Fibroblast of skin of left quadriceps (primary cell): ENCODE results near the gene KIRREL3.
A peak's percentile ranks its signal among the peaks of the same experiment; 100 is the strongest.

Experiments
- DNase-seq, 2 experiments: peaks; one replicate each; pipeline ENCODE4 v3.0.0-alpha.2; 2013; ENCODE audit warnings: low read depth in 2 of 2

Gene KIRREL3

DNA sequence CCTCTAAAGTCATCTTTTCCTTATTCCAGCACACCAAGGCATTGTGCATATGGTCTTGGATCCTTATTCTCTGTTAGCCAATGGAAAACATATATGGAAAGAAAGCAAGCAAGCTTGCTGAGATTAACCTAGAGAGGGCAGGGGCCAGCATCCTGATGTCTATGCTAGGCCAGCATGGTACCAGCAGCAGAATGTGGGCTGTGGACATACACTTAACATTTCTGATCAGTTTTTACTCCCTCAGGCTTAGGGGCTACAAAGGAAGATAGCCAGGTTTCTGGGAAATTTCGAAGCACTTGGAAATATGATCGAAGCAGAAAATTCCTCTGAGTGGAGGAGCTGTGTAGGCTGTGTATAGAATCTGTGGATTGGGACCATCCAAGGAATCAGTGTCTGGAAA, 578.1 kb downstream of the KIRREL3 start:
- no peak for DNase-seq

DNA sequence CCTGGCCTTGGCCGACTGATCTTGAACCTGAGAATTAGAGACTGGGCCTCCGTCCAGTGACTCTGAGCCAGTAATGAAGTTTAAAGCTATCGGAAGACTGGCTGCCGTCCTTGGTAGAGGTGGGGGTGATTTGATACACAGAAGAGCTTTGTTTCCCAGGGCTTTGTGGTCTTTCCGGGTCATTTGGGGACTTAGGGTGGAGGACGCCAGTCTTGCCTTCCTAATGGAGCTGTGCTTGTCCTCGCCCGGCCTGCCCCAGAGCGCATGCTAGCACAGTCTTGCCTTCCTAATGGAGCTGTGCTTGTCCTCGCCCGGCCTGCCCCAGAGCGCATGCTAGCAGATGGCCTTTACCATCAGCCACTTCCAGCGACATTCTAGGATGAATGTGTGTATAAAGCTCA, 579.3 kb downstream of the KIRREL3 start:
- DNase-seq: no peak

DNA sequence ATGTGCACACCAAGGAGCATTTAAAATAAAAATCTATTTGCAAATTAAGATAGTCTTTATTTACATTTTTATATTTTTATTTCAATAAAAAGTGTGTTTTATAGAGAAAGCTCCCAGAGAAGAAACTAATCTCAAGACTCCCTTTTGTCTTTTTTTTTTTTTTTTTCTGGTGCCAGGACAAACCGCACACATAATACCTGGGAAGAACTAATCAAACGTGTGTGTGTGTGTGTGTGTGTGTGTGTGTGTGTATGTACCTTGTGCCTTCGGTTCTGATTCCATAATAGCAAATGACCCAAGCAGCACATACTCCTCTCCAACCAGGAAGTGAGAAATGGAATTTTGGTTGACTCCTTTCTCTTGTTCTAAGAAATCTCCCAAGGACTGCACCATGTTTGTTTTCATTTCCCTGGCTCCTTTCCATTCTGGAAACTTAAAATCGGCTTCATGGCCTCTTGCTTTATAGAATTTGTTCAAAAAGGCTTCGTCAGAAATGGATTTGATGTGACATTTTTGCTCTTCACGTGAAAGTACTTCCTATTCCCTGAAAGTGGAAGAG, 579.8 kb downstream of the KIRREL3 start:
- no peak for DNase-seq

DNA sequence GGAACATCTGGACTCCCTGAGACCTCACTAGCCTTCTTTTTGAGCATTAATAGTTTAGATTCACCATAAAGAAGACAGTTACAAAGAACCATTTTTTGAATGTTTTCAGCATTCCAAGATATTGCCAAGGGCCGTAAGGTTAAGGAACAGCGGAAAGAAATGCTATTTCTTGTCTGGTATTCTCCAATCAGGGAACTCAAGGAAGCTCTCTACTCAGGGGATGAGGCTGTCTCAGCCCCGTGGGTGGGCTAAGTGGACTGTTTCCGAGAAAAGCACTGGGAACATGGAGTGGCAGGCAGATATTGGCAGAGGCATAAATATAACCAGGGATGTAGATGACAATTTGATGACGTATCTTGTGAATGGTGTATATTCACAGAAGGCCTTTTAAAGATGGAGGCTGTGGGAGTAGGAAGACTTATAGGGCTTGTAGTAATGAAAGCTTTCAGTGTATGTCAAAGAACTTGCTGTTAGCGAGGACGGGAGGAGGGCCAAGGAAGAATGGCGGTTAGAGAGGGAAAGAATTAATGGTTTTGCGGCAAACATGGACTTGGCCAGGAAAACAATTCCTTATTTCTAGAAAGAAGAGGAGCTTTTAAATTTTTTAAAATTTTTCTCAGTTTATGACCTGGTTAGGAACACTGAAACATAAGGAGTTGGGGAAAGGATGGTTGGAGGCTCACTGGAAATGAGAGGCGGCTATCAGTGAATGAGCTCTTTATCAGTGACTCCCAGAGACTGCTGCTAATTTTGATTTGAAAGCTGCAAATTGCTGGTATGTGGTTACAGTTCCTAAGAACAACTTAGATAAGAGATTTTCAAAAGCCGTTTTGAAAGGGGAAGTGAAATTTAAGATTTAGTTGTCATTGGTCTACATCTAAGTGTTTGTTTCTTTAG, 580.5 kb downstream of the KIRREL3 start:
- peak in 1 of 2 experiments; percentile 28 for DNase-seq

DNA sequence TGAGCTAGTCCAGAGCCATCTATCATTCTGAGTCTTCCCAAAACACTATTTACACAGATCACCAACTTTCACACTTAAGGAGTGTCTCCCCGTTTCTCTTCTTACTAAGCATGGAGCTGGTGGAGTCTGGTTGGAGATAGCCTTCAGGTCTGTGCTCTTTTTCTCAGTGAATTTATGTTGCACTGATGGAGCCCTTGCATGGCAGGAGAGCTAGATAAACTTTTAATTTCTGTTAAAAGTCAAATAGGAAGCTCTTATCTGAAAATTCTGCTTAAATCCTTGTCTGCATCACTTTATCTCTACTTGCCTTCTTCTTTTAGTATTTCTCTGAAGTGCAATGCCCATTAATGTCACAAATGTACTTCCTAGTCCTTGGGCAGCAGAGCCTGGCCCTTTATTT, 581.7 kb downstream of the KIRREL3 start:
- DNase-seq: no peak

DNA sequence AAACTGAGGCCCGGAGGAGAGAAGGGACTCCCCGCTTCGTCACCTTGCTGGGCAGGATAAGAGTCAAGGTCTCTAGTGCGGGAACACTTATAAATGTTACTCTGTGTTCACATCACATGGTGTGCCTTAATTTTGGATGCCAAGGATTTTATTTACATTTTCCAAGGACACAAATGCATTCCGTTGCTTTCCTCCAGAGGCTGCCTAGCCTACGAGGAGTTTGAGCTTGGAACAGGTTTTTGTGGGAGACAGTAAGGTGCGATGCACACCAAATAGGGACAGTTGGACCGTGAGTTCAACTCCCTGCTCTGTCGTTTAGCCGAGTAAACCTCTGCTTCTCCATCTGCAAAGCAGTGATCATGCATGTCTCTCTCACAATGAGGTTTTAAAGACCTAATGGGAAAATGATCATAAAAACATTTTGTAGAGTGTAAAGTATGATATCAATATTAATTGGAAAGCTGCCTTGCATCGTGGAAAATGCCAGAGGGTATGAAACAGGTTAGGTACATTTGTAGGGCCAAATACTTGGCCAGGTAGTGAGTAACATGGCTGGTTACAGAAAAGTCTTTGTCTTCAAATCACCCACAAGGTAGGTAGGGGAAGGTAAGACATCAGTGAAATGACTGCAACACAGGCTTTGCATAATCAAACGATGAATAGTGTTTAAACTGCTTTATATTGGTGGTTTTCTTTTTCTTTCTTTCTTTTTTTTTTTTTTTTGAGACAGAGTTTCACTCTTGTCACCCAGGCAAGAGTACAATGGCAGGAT, 583.3 kb downstream of the KIRREL3 start:
- DNase-seq: no peak

DNA sequence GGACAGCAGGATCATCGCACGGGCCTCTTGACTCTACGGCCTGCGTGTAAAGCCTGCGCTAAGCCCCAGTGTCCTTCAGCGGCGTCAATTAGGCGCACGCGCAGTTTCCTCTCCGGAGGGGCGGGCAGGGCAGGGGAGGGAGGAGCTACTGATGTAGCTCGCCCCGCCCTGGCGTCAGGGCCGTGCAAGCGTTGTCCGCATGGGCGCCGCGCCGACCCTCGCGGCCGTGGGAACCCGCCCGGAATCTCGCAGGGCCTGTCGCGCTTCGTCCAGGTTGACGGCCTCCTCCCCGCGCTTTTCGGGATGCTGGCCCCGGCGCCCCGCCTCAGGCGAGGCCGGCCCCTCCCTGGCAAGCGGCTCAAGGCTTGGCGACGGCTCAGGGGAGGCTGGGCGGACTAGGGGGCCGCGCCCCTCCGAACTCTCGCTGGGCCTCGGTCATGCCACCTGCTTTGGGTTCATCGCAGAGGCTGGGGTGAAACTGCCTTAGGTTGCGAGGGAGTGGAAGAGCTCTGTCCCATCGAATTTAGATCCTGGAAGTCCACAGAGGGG, 584.0 kb downstream of the KIRREL3 start:
- peak; percentile 60 to 64 for DNase-seq

DNA sequence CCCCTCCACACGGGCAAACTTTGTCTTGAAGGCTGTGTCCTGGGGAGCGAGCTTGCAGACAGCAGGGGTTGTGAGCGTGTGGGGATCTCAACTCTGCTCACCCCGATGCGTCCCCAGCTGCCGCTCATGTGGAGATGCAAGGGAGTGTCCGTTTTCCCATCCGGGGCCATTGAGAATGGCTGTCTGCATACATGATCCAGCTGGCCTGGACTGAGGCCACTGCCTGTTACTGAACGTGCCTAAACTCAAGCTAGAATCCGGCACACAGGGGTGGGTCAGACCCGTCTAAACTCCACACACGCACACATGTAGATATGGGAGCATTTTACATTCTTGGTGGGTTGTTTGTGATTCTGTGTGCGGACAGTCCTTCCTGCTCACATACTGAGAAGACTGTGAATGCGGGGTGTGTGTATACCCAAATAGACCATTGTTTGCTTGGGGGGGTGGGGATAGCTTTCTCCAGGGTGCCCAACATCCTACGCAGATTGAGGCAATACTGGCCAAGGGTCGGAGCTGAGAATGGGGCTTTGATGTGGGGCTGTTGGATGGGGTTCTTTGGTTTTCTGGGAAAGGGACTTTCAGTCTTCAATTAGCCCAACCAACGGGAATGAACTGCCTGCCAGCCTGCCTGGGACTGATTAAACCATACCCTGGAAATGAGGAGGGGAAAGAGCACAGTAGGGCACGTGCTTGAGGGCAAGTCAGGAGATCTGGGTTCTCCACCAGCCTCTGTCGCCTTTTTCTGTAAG, 584.7 kb downstream of the KIRREL3 start:
- no peak for DNase-seq

DNA sequence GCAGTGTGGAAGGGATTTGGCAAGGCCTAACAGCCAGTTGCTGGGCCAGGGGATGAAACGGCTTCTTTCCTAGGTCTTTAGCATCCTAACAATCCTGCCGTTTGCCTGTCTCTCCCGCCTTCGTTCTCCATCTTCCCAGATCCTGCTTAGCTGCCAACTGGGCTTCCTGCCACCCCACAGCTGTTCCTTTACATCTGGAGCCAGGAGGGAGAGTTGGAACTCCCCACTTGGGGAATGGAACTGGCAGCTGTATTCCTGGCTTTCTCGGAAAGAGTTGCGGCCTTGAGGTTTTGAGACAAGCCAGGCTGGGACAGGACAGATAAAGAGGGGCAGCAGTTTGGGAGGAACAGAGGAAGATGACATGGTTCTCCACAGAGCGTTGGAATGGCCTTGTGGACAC, 585.4 kb downstream of the KIRREL3 start:
- peak; percentile 27 to 51 for DNase-seq

DNA sequence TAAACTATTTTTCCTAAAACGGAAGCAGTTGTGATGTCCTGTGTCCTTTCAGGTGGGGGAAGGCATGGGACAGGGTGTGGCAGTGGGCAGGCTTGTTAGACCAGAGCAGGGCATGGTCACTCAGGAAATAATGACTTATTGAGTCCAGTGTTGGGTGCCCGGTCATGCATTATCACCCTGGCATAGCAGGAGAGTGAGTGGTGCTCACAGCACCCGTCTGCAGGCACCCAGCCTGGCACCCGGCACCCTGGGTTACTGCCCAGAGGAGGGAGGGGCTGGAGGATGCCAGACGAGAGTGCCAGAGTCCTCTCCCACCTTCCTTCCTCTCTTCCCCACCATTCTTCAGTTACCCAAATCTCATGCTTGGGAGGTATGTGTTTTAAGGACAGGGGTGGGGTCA, 586.0 kb downstream of the KIRREL3 start:
- DNase-seq: no peak

DNA sequence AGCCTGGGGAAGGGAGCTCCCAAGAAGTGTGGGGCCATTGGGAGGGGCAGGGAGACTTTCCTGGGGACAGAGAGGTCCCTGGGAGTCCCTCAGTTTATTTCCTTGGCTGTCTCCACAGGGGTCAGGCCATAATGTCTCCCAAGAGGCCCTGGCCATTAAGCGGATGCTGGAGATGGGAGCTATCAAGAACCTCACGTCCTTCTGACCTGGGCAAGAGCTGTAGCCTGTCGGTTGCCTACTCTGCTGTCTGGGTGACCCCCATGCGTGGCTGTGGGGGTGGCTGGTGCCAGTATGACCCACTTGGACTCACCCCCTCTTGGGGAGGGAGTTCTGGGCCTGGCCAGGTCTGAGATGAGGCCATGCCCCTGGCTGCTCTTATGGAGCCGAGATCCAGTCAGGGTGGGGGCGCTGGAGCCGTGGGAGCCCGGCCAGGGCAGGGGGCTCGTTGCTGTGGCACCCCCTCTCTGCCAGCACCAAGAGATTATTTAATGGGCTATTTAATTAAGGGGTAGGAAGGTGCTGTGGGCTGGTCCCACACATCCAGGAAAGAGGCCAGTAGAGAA, 586.6 kb downstream of the KIRREL3 start:
- no peak for DNase-seq

DNA sequence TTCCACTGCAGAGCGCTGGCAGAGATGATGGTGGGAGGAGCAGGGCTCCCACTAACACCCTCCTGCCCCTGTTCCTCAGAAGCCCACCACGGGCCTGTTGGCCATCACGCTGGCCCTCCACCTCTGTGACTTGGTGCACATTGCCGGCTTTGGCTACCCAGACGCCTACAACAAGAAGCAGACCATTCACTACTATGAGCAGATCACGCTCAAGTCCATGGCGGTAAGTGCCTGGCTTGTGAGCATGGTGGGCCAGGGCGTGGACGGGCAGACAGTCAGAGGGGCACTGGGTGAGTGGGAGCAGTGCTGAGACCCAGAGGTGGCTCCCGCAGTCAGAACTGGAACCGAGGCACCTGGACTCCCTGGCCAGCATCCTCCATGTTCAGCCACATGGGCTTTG, 587.1 kb downstream of the KIRREL3 start:
- DNase-seq: no peak

DNA sequence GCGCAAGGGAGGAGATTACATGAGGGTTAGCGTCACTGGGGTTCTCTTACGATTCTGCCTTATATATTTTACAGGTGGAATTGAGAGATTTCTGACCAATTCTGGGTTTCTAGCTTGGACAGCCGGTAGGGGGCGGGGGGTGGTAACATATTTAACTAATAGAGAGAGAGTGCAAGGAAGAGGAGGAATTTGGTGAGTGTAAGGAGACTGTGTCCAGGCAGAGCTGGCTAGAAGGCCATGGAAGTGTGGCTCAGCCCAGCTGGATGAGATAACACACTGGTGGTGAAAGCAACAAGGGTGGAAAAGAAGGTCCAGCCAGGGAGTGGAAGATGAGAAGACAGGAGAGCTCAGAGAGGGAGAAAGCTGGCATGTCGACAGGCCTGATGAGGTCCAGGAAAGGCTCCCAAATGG, 588.6 kb downstream of the KIRREL3 start:
- DNase-seq: no peak

DNA sequence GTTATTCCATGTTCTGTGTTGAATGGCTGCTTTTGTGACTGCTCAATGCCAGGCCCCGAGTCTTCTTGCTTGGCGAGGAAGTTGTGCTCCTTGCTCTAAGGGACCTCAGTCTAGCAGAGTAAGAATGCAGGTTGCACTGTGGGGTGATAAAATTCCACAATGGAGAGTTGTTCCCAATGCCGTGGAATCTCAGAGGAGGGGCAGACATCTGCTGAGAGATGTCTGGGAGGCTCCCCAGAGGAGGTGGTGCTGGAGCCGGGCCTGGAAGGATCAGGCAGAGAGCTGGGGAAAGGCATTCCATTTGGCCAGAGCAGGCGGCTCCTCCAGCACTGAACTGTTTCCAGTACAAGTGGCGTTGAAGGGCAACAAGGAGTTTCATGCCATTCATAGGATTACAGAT, 589.9 kb downstream of the KIRREL3 start:
- no peak for DNase-seq

DNA sequence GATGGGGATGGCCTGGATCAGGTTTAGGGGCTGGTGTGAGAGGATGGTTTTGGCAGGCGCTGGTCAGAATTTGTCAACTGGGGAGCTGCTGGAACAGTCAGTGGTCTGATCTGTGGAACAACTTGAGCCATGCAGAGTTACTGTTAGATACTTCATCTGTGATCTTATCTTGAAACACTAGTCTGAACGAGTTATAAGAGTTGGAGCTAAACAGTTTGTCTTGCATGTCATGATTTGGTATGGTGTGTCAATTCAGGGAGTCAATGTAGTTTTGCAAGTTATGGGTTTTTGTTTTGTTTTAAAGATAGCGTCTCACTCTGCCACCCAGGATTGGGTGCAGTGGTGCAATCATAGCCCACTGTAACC, 591.0 kb downstream of the KIRREL3 start:
- no peak for DNase-seq

DNA sequence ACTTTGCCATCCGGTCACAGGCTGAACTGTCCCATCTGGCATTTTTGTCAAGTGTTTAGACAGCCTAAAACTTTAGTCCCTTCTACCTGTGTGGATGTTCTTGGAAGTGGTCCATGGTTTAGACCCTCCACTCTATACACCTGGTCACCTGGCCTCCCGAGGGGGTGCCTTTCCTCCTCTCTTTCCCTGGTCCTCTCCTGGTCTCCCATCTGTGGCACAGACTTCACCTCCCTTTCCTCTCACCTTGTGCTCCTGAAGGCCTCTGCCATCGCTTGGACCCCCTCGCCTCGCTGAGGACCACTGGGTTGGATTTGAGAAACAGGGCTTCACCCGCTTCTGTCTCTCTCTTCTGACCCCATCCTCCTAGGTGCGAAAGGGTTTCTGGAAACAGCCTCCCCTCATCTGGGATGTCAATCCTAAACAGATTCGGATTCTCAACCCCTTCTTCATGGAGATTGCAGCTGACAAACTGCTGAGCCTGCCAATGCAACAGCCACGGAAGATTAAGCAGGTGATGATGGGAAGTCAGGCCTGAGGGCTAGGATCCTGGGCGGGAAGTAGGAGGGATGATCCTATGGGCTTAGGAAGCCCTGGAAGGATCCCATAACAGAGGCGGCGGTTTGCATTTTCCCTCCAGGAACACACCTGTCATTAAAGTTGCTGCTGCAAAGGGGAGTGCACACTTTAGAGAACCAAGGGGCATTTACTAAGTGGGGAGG, 591.5 kb downstream of the KIRREL3 start:
- DNase-seq: no peak

DNA sequence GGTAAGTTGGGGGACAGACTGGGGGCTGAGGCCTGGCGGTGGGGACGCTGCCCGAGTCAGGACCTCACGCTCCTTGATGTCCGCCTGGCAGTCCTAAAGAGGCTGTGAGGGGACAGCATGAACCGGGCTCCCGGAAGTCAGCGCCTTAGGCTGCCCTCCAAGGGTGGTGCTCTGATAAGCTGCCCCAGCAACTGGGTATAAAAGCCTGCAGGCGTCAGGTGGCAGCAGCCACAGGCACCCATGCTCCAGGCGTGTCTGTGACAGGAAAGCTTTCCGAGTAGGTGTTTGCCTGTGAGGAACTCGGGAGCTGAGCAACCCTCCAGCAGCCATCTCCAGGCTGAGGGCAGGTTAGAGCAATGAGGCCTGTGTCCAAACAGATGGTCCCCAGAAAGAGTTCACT, 592.1 kb downstream of the KIRREL3 start:
- no peak for DNase-seq

DNA sequence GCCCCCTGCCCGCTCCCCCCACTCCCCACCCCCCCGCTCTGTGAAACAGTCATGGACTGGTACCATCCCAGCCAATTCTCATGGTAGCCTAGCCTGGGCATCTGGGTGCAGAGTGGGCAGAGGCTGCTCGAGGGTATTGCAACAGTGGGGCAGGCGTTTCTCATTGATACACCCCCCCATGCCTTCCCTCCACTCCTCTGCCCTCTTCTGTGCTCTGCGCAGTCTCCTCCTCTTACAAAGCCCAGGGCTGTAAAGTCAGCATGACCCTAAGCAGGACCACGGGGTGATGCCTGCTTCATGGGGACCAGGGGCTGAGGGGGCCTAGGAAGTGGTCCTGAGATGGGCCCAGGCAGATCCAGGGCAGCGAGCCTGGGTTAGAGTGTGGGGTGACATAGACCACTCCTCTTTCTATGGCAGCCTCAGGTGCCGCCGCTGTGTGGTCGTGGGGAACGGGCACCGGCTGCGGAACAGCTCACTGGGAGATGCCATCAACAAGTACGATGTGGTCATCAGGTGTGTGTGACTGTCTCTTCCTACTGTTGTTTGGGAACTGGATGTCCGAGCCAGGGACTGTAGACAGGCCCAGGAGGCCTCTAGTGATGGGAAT, 592.8 kb downstream of the KIRREL3 start:
- DNase-seq: no peak

DNA sequence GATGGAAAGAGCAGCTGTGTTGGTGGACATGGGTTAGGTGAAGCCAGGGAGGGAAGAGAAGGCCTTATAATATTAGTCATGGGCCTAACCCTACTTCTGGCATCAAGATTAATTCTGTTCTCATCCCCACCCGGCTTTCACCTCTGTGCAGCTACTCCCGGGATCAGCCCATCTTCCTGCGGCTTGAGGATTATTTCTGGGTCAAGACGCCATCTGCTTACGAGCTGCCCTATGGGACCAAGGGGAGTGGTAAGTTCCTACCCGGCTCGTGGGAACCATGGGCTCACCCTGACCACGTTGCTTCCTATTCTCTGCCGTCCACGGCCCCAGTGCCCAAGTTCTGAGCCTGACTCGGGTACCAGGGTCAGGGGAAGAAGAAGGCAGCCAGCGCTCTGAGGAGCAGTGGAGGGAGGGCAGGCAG, 593.5 kb downstream of the KIRREL3 start:
- no peak for DNase-seq

DNA sequence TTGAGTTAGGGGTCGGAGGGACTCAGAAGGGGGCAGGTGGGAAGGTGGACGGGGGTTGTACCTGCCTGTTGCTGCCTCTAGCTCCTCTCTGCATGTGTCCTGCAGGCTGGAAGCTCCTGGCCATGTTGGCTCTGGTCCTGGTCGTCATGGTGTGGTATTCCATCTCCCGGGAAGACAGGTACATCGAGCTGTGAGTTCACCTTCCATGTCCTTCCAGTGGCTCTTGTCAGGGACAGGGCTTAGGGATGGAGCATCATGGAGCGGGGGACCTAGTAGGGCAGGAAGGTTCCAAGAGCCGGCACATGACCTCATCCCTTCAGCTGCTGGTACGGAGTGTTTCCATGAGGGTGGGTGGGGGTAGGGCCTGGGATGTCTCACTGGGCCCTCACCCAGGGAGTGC, 594.2 kb downstream of the KIRREL3 start:
- no peak for DNase-seq
